GM21576 (cell line): ENCODE results near the gene IL12RB2.
"Not testable (repeated sequence)": the region's sequence is repeated elsewhere in the genome, so short reads cannot be mapped to it uniquely, and the experiment has no call there.

Experiments used
- ATAC-seq: cut with Tn5 transposase; IDR thresholded peaks from one replicate; pipeline ENCODE4 v1.9.1; 2021; ENCODE audit warnings: mild to moderate bottlenecking, moderate library complexity; ENCODE audit not compliant: unreplicated experiment

The IL12RB2 gene

DNA sequence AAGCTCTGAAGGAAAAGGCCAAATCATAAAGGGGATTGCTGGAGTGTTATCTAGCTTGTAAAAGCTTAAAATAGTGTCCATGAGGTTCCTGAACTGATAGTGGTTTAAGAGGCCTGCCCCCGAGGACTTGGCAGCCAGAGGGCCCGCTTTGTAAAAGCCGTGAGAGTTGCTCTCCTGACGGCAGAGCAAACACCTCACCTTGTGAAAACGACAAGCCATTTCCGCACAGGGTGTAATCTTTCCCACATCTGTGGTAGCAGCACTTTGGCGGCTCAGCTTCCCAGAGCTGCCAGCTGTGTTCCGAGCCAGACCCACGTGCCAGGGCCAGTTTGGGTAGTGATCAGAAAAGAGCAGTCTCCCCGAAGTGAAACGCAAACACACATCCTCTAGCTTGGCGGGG, 85.6 kb downstream of the IL12RB2 start:
- ATAC-seq: no peak

DNA sequence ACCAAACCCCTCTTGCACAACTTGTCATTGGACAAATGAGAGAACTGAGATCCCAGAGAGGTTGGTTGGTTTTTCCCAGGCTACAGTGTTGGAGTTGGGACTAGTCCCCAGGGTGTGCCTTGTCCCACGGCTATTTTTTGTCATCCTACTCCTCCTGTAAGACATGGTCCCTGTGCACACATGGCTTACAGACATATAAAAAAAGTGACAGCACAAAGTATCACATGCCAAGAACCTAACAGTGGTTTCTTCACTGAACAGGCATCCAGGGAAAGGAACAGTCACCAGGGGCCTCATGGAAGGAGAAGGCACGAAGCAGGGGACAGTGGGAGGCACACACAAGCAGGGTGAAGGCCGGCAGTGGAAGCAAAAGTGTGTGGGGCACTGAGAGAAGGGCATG, 86.1 kb downstream of the IL12RB2 start:
- no peak for ATAC-seq

DNA sequence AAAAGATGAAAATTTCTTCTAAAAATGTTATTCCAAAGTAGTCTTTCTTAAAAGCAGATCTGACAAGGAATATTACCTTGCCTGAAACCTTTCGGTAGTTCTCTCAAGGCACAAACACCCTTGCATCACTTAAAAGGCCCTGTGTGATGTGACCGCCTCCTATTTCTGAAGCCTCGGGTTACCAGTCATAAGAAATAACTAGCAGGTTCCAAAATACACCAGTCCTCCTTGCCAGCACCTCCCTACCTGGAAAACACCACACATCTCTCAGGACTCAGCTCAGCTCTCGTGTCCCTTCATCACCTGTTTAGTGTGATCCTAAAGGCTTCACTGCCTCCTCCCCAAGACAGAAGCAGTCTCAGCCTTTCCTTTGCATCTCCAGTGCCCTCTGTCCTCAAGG, 86.9 kb downstream of the IL12RB2 start:
- no peak for ATAC-seq

DNA sequence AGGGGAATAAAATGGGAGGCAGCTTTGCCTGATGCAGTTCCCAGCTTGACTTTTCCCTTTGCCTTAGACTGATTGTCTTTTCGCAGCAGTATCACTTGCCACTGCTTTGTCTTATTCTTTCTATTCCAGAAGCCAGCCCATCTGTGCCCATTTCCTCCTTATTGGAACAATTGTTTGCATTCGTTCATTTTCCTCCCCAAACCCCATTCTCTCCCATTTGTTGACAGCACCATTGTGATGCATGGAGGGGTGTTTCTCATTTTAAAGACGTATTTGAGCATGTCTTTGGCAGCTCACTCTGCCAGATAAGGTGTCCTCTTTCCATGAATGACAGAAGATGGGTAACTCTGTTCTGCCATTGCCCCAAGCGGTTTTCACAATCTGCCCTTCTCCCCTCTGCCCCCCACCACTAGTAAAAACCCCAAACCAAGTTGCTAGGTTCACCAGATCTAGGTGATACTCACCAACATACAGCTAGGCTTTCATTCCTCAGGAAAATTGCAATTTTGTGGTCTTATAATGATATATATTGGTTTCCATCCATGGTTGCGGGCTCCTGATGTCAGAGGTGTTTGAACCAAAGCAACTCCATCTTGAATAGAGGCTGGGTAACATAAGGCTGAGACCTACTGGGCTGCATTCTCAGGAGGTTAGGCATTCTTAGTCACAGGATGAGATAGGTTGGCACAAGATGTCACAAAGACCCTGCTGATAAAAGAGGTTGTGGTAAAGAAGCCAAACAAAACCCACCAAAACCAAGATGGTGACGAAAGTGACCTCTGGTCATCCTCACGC, 91.7 kb downstream of the IL12RB2 start:
- ATAC-seq: no peak

DNA sequence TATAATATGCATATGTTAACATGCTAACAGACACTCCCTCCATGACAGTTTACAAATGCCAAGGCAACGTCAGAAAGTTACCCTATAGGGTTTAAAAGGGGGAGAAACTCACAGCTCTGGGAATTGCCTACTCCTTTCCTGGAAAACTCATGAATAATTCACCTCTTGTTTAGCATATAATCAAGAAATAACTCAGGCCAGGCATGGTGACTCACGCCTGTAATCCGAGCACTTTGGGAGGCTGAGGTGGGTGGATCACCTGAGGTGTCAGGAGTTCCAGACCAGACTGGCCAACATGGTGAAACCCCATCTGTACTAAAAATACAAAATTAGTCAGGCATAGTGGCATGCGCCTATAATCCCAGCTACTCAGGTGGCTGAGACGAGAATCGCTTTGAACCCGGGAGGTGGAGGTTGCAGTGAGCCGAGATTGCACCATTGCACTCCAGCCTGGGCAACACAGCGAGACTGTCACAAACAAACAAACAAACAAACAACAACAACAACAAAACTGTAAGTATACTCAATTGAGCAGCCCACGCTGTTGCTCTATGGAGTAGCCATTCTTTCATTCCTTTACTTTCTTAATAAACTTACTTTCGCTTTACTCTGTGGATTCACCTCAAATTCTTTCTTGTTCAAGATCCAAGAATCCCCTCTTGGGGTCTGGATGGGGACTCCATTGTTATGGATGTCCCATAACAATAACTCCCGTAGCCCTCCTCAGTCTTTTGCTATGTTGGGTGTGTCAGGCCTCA, 92.5 kb downstream of the IL12RB2 start:
- not testable (repeated sequence) for ATAC-seq

DNA sequence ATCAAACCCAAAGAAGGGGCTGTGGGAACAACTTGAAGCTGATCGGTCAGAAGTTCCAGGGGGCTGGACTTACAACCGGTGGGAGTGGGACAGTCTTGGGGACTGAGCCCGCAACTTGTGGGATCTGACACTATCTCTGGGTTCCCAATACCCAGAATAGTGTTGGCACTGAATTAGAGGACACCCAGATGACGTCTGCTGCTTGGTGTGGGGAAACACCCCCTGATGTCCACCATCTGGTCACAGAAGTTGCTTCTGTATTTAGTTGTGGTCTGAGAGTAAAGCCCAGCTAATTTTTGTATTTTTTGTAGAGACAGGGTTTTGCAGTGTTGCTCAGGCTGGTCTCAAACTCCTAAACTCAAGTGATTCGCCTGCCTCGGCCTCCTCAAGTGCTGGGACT, 93.8 kb downstream of the IL12RB2 start:
- no peak for ATAC-seq

DNA sequence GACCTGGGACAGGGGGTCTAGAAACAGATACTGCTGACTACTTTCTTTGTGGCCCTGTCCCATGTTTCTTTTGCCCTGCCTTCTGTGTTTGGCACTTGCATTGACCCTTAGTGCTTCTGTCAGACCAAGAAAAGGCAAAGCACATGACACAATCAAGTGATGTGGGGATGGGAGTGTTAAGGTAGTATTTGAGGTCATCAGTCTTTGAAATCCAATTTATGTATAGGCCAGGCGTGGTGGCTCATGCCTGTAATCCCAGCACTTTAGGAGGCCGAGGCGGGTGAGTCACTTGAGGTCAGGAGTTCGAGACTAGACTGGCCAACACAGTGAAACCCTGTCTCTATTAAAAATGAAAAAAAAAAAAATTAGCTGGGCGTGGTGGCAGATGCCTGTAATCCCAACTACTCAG, 96.5 kb downstream of the IL12RB2 start:
- no peak for ATAC-seq

DNA sequence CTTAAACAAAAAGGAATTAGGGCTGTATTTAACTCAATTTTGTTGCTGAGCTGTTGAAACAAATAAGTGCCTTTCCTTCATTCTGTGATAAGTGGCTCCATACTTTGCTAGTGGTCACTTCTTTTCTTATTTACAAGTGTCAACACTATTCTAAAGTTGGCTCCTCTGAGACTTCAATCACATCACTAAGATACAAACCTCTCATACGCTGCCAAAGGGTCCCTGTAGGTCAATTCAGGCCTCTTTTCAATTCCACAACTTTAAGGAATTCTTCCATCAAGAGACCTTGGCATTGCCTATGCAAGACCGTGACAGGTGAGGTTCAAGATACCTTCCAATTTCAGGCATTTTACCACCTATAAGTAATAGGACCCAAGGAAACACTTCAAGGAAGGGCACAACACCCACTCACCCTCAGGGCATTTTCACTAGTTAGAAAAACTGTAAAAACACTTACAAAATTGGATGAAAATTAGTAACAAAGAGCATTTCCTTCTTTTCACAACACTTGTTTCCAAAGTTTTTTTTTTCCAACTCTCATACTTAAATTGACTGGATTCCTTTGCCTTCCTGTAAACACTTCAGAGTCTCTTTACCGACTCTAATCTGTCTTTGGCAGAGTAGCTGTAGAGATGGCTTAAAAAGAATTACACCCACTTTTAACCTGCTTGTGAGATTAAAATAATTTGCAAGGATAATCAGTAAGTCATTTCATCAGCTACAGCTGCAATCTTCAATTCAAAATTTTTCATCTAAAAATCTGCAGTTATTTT, 98.0 kb downstream of the IL12RB2 start:
- no peak for ATAC-seq

DNA sequence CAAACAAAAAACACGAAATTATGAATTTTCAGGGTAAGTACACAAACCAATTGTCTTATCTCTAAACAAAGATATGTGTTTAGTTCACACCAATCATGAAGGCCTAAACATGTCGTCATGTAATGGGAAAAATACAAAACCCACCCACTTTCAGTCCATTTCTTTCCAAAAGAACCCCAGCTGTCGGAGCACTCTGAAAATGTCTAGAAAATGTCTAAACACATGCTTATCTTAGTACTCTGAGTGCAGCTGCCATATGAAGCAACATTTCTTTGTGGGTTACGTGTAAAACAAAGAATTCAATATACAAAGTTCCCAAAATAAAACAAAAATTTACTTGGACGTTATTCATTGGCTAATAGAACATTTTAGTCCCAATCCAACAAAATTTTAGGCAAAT, 99.8 kb downstream of the IL12RB2 start:
- ATAC-seq: no peak

DNA sequence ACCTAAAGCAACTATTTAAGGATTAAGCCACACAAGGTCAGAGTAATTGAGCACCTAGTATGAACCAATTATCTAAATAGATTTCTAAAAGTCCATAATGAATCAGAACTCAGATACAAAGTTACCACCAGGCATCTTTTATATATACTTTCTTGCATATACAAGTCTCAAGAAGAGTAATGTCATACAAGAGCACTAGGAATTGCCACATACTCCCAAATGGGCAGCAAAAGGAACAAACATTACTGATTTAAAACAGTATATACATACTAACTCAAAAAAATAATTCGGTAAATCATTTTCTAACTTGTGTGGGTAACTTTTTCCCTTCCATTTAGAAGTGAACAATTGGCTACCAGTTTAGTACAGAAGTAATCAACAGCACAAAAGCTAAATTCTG, 100.5 kb downstream of the IL12RB2 start:
- ATAC-seq: no peak

DNA sequence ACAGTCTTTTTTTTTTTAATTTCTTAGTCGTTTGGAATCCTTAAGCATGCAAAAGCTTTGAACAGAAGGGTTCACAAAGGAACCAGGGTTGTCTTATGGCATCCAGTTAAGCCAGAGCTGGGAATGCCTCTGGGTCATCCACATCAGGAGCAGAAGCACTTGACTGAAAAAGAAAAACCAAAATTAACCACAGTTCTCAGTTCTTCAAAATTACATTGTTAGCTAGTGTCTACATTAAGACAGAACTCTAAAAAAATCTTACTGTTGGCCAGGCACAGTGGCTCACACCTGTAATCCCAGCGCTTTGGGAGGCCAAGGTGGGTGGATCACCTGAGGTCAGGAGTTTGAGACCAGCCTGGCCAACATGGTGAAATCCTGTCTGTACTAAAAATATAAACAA, 105.4 kb downstream of the IL12RB2 start:
- ATAC-seq: not testable (repeated sequence)

DNA sequence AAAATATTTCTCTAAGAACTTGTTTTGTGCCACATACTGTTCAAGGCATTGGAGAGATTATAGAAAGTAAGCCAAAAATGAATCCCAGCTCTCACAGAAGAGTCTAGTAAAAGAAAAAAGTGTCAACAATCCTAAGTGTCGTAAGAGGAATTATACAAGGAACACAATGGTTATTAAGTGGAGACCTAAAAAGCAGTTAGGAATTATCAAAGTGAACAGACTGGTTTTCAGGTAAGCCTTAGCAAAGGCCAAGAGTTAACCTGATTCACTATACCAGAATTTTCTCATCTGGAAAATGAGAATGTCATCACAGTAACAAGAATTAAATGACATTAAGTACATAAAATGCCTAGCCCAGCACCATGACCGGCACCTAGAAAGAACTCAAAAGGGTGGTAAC, 106.9 kb downstream of the IL12RB2 start:
- ATAC-seq: no peak

DNA sequence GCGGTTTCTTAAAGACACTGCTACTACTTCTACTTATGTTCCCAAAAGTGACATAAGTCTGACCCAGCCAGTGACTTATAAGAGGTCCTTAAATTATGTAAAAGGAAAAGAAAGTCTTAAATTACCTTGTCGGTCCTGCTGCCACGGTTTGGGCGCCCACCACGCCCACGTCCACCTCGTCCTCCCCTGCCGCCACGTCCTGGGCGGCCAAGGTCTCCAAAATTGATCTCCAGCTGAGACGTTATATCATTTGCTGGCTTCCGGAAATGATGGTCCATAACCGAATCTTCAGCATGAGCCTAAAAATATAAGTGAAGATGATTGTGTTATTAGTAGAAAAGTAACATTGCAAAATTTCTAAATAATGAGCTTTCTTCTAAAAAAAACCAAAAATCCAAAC, 107.4 kb downstream of the IL12RB2 start:
- no peak for ATAC-seq

DNA sequence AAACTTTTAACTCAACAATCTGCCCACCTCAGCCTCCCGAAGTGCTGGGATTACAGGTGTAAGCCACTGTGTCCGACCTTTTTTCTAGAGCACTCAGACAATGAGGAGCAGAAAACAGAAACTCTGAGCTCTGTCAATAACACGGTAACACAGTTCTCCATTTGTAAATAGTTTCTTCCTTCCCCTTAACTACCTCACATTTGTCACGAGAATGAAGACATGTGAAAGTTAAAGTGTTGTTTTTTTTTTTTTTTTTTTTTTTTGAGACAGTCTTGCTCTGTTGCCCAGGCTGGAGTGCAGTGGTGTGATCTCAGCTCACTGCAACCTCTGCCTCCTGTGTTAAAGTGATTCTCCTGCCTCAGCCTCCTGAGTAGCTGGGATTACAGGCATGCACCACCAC, 110.1 kb downstream of the IL12RB2 start:
- ATAC-seq: not testable (repeated sequence)

DNA sequence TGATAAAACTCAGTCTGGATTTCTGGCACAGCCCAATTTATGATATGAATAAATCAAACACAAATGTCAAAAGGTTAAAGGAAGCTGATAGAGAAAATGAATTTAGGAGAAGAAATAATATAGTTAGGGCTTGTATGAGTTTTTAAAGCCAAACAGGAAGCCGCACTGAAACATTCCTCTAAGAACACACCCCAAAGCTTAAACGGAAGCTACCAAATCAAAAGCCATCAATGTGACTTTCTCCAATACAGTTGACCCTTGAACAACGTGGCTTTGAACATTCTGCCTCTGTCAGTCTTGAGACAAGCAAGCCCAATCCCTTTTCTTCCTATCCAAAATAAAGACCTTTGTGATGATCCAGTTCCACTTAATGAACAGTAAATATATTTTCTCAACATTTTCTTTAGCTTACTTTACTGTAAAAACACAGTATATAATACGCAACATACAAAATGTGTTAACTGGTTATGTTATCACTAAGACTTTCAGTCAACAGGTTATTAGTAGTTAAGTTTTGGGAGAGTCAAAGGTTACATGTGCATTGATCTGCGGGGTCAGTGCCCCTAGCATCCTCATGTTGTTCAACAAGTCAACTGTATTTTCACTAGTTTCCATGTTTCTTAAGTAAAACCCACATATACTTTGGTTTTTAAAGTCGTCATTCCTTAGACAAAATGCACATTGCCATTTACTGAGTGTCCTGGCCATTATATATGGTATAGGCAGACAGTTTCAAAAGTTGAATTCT, 111.3 kb downstream of the IL12RB2 start:
- no peak for ATAC-seq

DNA sequence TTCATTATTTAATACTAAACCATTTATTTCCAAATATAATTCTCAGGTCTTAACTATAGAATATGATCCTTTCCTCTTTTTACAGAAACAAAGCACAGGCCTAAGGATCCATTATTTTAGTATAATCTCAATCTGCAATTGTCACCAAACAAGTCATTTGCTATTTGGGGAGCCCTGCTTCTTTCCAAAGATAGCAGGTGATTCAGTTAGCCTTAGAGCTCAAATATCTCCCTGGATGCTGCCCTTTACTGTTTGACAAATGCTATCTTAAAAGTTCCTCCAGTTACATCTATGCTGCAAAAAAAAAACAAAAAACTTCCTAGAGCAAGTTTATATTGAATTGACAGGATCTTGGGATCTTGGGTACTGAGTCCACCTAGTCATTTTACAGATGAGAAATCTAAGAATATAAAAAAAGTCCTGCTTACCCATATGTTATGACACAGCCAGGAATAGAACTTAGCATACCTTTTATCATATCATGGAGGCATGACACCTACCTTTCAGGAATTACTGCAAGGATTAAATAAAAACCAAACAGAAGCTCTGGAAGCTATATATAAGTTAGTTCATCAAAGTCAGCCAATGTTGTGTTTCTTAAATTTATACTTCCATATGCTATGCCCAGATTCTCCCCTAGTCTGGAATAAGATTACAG, 113.3 kb downstream of the IL12RB2 start:
- ATAC-seq: no peak

DNA sequence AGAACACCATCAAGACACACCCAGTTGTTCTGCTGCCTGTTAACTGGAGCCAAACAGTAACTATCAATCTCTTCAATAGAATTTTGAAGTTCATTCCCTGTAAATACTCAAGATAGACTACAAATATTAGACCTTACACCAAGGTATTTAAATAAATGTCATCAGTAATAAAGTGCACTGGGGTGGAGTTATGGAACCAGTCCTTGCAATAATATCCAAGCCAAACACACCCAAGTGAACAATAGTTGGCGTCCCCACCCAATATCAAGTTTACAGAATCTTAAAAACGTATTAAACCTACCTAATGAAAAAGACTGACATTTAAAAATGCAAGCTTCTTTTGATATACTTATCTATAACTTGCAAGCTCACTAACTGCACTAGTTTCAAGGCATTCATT, 119.8 kb downstream of the IL12RB2 start:
- no peak for ATAC-seq

DNA sequence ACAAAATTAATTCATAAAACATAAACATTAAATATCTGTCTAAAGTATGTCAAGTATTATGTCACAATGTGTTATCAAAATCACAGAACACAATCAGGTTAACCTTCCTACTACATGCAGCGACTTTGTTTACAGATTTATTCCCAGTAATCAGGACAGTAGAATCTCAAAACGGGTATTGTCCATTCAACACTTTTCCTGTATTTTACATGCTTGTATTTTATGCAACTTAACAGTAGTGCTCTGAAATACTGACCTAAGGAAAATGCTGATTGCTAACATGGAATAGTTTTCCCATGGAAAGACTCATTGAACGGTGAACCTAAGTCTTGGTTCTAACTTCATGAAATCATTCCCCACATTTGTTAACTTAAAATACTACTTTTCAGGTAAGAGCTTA, 120.3 kb downstream of the IL12RB2 start:
- no peak for ATAC-seq

DNA sequence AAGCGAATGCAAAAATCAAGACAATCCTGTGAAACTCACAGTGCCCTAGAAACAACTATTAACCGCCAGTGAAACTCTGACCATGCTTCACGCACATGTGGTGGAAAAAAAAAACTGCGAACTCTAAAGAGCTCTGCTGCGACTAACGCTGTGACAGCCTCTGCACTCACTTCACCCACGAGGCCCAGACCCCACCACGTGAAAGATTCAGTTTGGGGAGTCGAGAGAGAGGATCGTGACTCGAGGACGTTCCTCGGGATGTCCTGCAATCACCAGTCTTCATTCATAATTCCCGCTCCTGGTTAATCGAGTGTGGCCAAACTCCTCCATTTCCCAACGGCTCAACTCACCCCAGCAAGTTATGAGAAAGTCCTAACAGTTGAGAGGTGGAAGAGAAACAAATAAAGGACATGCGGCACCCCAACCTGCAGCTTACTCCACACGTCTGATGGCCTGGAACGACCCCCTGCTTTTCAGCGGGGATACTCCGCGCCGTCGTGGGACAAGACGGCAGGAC, 121.4 kb downstream of the IL12RB2 start:
- ATAC-seq: no peak
